HG03025 (cell line): ENCODE measurements around the gene SNX1.
"Not testable (repeated sequence)": the region's sequence is repeated elsewhere in the genome, so short reads cannot be mapped to it uniquely, and the experiment has no call there.

Experiments
- ATAC-seq: cut with Tn5 transposase; IDR thresholded peaks from one replicate; pipeline ENCODE4 v1.9.1; 2021; ENCODE audit warnings: mild to moderate bottlenecking, moderate library complexity; ENCODE audit not compliant: unreplicated experiment, low FRiP score

Gene SNX1, protein sequence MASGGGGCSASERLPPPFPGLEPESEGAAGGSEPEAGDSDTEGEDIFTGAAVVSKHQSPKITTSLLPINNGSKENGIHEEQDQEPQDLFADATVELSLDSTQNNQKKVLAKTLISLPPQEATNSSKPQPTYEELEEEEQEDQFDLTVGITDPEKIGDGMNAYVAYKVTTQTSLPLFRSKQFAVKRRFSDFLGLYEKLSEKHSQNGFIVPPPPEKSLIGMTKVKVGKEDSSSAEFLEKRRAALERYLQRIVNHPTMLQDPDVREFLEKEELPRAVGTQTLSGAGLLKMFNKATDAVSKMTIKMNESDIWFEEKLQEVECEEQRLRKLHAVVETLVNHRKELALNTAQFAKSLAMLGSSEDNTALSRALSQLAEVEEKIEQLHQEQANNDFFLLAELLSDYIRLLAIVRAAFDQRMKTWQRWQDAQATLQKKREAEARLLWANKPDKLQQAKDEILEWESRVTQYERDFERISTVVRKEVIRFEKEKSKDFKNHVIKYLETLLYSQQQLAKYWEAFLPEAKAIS

DNA sequence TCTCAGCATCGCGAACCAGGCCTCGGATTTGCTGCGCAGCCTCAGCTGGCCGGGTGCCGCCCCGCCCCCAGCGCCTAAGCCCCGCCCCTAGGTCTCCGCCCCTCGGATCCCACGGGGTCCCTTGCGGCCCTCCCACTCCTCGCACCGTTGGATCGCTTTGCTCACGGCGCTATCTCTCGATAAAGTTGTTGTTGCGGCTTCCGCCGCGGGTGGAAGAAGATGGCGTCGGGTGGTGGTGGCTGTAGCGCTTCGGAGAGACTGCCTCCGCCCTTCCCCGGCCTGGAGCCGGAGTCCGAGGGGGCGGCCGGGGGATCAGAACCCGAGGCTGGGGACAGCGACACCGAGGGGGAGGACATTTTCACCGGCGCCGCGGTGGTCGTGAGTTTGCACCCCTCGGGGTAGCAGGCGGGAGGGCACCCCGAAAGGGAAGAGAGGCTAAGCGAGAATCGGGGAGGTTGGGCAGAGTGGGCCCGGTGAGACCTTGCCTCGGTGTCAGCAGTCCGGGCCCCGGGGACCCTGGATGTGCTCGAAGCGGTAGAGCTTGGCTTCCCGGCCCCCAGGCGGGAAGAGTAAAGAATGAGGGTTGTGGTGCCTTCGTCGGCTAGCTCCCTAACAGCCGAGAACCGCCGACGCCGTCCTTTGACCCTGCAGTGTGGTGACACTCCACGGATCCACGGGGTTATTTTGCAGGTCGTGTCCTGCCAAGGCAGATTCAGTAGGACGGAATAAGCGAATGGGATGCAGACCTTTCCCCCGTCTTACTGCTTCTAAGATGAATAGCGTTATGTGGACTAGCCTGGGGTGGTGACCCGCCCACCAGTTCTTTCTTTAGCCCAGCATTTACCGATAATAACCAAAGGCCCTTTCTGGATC lies at the start of gene SNX1:
SNX1 (plus strand) TSS at position 188 of the 873 bp plus-strand sequence; CDS start at position 220, 32 bp downstream.
- ATAC-seq, result peak; percentile 39

DNA sequence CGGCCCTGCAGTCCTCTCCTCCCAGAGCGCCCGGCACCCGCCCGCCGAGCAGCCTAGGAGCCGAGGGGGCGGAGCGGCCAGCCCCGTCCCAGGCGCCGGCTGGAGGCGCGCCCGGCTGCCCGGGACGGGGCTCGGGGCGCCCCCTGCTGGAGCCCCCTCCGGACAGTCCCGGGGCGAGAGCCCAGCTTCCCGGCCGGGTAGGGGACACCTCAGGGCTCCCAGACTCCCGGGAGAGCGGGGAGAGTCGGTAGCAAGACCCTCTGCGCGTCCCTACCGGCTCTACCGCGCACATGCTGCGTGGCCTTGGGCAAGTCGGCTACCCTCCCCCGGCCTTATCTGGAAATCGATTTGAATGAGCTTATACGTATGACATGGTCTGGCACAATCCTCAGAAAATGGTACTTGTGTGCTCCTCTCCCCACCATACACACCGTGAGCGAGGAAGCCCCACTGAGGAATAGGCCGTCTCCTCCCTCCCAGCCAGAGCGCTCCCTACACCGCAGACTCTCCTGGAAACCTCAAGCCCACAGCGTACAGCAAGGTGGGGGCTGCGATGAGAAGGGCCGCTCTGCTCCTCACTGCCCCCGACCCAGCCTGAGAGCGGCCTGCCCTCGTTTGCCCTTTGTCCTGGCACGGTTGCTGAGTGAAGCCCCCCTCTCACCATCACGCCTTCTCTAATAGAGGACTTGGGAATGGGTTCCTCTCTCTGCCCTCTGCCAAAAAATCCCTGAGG lies 49.2 kb upstream of the SNX1 start, which contains the start of gene DAPK2:
DAPK2 (minus strand) TSS at position 65 of the 733 bp plus-strand sequence. CDS start 6,224 bp downstream, outside the sequence.
- ATAC-seq, result no peak

DNA sequence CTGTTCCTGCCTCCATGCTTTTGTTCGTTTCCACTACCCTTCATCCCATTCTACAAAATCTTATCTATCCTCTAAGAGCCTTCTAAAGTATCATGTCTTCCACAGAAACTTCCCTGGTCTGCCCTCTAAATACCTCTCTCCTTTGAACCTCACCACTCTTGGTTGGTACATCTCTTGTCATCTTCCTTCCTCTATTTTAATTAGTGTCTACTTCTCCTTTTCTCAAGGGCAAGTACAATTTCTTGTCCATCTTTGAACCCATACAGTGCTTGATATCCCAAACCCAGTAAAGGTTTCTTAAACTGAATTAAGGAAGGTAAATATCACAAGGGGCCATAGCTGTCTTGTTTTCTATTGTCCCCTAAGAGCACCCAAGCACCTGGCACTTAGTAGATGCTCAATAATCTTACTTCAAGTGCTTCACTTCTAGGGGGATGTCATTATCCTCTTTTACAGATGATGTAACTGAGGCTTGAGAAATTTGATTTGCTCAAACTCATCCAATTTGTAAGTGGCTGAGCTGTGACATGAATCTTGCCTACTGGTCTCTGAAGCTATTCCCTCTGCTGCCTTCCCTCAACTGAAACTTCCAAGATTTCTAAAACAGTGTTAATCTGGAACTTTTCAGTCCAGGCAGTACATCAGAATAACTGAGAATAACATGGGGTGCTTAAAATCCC lies 46.9 kb upstream of the SNX1 start:
- no peak for ATAC-seq

DNA sequence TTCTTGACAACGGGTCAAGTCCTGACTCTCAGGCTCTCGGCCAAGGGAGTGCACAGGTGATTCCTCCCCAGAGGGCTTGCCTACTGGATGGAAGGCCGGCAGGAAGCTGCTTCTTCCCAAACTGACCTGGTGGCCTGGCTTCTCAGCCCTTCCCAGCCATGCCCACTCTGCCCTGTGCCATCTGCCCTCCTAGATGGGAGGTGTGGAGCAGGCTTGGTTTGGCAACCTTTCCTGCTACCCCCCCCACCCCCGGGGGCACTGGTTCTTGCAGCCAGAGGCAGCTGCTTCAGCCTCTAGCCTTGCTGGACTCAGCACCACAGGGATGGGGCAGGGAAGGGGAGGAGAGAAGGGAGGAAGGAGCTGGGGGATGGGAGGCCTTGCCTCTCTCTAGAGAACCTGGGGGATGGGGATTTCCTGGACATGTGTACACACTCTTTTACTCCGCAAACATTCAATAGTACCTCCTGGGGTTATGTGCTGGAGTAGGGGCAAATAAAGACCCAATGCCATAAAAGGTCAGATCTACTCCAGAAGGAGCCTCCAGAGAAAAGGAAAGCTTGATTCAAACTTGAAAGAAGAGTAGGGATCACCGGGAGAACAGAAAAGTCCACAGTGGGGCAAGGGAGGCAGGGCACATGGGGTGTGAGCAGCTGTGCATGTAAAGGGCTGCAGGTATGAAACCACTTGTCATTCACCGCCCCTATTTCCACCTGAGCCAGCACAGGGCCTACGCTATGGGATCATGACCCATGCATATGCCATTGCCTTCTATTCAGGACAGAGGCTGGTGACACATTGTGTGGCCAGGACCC lies 45.3 kb upstream of the SNX1 start:
- ATAC-seq, result no peak

DNA sequence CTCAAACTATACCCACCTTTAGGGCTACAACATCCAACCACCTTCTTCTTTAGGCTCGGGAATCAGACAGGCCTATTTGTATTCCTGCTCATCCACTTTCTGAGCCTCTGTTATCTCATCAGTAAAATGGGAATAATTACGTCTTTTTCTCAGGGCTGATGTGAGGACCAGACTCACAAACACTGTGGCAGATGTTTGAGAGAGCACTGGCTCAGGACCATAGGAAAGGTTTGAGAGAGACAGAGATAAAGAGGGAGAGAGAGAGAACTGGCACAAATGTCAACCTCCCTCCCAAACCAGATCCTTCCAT lies 44.7 kb upstream of the SNX1 start:
- no peak for ATAC-seq

DNA sequence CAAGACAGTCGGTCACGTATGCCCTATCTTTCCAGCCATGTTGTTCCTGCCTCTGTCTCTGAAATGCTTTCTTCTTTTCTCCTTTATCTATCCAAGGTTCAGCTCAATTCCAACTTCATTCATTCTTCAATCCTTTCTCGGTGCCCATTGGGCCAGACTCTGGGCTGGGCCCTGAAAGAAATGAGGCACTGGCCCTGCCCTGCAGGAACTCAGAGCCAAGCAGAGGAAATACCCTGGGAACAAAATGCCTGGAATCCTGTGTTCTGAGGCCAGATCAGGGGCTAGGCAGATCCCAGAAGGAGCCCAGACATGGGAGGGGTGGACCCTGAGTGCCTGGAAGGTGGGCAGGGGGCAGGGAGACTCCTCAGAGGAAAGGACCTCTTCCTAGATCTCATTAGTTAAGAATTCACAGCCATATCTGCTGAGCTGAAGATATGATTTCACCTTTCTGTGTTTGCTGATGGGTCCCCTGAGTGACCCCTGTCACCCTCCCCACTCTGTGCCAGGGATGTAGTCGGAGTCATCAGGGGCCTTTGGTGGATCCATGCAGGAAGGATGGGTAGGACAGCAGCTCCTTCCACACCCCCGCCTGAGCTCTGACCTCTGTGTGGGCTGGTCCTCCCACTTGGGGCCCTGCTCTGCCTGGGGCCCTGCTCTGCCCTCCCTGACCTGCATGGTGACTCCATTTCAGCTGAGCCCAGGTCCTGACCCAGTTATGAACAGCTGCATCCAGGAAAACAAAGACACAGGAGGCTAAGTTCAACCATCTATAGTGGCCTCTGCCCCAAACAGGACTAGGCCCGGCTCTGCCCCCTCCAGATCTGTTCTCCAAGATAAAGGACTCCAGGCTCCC lies 44.1 kb upstream of the SNX1 start:
- ATAC-seq, result no peak

DNA sequence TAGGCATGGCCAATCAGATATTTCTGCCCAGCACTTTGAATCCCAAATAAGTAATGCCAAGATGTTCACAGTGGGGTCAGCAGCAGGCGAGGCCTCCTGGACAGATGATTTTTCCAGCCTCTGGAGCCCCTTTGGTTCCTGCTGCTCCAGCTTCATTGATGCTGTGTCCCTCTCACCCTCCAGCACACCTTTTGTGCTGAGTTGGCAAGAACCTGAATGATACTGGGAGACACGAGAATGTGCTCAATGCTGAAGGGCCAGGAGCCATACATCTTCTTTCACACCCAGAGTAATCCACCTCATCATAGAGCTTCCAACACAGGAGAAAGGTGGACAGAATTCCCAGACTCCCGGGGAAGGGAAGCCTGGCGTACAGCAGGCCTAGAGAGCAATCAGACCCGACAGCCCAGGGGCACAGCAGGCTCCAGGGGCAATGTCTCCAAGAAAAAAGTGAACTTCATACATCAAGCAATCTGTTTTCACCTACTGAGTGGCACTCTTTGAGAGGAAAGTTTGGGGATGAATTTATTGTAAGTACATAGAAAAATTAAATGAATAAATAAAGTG lies 42.8 kb upstream of the SNX1 start:
- ATAC-seq, result no peak

DNA sequence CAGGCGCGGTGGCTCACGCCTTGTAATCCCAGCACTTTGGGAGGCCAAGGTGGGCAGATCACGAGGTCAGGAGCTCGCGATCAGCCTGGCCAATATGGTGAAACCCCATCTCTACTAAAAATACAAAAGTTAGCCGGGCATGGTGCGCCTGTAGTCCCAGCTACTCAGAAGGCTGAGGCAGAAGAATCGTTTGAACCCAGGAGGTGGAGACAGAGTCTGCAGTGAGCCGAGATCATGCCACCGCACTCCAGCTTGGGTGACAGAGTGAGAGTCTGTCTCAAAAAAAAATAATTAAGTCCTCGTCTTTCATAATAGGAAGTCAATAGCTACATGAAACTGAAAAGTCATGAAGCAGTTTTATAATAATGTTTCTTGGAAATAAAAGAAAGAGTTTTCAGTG lies 42.1 kb upstream of the SNX1 start:
- not testable (repeated sequence) for ATAC-seq

DNA sequence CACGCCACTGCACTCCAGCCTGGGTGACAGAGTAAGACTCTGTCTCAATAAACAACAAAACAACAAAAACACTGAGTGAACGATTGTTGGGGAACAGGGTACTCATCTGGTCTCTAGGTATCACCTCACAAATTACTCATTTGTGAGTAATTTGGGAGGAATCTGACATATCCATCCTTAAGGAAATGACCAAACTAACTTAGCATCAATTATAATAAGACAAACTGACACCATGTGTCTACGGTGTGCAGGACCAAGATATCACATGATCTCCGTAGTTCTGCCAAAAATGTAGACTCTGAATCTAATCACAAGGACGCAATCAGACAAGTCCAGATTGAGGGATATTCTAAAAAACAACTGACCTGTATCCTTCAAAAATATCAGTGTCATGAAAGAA lies 37.5 kb upstream of the SNX1 start:
- ATAC-seq, result no peak

DNA sequence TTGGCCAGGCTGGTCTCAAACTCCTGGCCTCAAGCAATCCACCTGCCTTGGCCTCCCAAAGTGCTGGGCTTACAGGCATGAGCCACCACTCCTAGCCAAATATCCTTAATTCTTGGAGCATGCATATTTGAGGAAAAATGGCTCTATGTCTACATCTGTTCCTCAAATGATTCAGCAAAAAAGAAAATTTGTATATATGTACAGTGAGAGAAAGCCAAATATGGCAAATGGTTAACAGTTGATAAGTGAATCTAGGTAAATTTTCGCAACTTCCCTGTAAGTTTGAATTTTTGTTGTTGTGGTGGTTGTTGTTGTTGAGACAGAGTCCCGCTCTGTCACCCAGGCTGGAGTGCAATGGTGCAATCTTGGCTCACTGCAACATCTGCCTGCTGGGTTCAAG lies 36.7 kb upstream of the SNX1 start:
- not testable (repeated sequence) for ATAC-seq

DNA sequence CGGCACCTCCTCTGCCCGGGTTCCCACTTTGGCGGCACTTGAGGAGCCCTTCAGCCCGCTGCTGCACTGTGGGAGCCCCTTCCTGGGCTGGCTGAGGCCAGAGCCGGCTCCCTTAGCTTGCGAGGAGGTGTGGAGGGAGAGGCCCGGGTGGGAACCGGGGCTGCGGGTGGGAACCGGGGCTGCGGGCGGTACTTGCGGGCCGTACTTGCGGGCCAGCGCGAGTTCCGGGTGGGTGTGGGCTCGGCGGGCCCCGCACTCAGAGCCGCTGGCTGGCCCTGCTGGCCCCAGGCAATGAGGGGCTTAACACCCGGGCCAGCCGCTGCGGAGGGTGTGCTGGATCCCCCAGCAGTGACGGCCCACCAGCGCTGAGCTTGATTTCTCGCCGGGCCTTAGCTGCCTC lies 35.1 kb upstream of the SNX1 start:
- ATAC-seq, result no peak

DNA sequence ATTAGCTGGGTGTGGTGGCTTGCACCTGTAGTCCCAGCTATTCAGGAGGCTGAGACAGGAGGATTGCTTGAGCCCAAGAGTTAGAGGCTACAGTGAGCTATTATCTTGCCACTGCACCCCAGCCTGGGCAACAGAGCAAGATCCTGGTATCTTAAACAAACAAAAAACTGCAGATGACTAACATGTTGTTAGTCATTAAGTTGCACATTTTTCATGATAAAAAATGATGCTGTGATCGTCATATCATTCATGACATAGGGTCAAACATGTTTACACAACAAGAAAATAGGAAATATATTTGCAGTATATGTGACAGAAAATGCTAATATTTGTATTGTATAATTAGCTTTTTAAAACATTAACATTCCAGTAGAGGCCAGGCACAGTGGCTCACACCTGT lies 29.3 kb upstream of the SNX1 start:
- no peak for ATAC-seq

DNA sequence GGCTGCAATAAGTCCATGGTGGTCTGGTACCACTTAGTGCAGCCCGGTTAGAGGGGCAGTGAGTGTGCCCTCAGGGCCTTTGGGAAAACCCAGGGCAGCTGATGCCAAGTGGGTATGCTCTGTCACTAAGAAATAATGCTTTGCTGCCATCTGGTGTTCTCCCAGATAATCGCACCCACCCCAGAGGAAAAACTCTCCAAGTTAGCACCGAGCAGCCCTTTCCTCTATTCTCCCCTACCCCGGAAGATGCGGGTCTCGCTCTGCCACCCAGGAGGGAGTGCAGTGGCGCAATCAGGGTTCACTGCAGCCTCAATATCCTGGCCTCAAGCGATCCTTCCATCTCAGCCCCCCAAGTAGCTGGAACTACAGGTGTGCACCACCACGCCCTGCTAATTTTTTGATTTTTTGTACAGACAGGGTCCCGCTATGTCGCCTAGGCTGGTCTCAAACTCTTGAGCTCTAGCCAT lies 28.2 kb upstream of the SNX1 start:
- no peak for ATAC-seq

DNA sequence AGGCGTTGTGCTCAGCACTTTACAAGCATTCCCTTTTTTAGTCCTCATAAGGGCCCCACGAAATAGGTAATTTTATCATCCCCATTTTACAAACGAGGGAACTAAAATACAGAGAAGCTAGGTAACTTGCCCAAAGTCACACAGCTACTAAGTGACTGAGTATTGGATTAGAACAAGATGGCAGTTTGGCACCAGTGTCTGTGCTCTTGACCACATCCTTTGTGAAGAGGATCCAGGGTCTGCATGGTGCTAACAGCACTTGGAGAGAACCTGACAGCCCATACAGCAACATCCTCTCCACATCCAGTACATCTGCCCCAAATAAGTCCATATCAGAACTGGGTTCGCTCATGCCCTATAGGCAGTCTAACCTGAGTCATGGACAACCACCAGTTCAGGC lies 27.6 kb upstream of the SNX1 start:
- no peak for ATAC-seq

DNA sequence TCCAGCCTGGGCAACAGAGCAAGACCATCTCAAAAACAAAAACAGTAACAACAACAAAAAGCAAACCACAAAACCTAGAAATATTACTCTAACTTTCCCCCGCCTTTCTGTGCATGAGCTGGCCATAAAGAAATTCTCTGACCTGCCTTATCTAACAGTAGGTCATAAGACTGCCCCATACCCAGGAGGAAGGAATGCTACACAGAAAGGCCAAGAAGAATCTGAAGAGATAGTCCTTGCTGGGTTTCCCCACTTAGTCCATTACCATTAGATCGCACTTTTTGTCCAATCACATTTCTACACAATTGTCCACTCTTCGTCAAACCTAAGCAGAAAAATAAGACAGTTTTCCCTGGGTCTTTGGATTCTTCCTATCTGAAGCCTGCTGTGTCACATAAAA lies 25.7 kb upstream of the SNX1 start:
- ATAC-seq, result no peak

DNA sequence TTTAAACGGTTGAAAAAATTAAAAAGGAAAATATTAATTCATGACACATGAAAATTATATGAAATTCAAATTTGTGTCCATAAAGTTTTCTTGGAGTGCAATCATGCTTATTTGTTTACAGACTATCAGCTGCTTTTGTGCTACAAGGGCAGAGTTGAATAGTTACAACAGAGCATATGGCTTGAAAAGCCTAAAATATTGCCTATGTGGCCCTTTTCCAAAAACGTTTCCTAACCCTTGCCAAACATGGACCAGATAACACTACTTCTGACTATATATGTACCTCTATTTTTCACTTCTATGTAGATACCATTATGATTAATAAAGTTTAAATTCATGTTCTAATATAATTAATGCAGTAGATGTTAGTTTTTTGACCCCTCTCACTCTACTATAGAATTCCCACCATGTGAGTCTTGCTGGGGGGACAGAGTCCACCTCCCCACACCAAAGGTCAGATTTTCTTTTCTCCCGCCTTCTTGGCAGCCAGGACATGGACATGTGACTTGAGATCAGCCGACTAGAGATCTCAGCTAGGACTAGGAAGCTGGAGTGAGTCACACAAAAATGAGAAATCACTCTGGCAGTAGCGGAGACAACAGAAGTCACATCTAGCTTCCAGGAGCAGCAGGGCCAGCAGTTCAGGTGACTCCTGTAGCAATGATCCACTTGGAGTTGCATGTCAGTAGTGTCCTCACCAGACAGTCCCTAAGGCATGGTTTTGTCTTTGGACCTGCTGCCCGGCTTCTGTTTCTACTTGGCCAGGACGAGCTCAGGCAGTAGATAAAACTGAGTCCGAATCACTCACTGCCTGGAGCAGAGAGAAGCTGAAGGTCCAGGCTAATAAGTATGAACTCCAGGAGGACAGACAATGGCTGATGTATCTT lies 24.6 kb upstream of the SNX1 start:
- ATAC-seq, result no peak
